ENCODE measurements around the gene BOD1.

DNA sequence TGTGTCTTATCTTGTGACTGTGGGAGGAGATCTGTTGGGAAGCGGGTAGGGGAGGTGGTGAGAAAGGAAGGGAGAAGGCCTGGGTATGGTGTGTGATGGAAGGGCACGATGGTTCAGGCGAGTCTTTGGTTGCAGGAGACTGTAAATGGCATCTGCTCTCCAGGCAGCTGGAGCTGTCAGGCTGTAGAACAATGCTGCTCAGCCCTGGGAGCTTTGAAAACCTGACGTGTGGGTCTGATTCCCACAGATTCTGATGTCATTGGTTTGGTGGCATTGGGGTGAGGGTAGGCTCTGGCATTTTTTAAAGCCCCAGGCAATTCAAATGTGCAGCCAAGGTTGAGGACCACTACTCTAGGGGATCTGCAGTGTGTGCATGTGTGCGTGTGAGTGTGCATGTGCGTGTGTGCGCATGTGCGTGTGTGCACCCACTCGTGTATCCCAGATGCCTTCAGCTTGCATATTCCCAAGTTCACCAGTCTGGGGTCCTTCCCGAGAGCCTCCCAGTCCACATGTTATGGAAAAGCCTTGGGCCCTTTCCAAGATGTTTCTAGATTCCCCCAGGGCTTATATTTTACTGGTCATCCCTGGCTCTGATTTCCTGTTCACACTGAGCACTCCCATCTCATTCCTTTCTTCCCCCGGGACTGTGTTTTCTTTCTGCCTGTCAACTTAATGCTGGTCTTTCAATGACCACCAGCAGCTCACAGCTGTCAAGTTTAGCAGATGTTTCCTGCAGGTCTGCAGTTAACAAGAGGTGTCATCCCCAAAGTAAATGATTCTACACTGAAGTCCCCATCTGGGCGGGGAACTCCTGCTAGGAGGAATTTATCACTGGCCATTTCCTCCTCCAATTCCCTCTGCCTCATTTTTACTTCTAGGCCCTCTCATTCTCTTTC lies 34.0 kb downstream of the BOD1 start:
- TF ChIP-seq NFATC3 (IDR thresholded peaks at IDR 0.05) (no peak), NFYB (IDR thresholded peaks at IDR 0.05; ENCODE audit: extremely low read depth, insufficient read length) (no peak), TARDBP (IDR thresholded peaks at IDR 0.05) (no peak), CTCF (IDR thresholded peaks at IDR 0.05 in 2 of 3, conservative IDR thresholded peaks at IDR 0.05 in 1 of 3; ENCODE audit: insufficient read depth in 2 of 3, low read depth in 1 of 3, low read length in 3 of 3) (no peak), ZSCAN29 (IDR thresholded peaks at IDR 0.05) (no peak), ZNF551 (CRISPR knock-in tag; IDR thresholded peaks at IDR 0.05) (no peak), MAX (CRISPR knock-in tag; IDR thresholded peaks at IDR 0.05) (no peak), POLR2A (conservative IDR thresholded peaks at IDR 0.05) (no peak), EP300 (IDR thresholded peaks at IDR 0.05; ENCODE audit: low read length) (no peak), ZFP1 (CRISPR knock-in tag; IDR thresholded peaks at IDR 0.05) (no peak), RB1 (IDR thresholded peaks at IDR 0.05; ENCODE audit: low read depth) (no peak), CBX8 (IDR thresholded peaks at IDR 0.05; ENCODE audit: borderline replicate concordance, extremely low read depth, low read depth, low read length, poor library complexity, severe bottlenecking) (no peak), RAD21 (CRISPR knock-in tag; conservative IDR thresholded peaks at IDR 0.05 in 1 of 2, IDR thresholded peaks at IDR 0.05 in 1 of 2) (no peak)

All from K562 (cell line).